HEK293 (cell line): ENCODE results near the gene TUBB3.
"Not testable (repeated sequence)": the region's sequence is repeated elsewhere in the genome, so short reads cannot be mapped to it uniquely, and the experiment has no call there.

Experiments used
- CTCF ChIA-PET: fragments of 350-600 bp; formaldehyde crosslinking; extraction: SDS; loops from one replicate; lab custom pipeline; 2021; ENCODE audit warnings: antibody characterized with exemption; lab: Yijun Ruan, JAX
- POLR2A ChIA-PET: fragments of 300-600 bp; formaldehyde crosslinking; extraction: SDS; loops from one replicate; lab custom pipeline; 2020; ENCODE audit warnings: antibody characterized with exemption, inconsistent platforms; lab: Yijun Ruan, JAX
- H3K27ac ChIP-seq: fragments of 200-500 bp; sonication (Bioruptor generic); 2 replicates; pipeline ENCODE4 v1.5.1; 2014; ENCODE audit warnings: low read depth, low read length, control low read depth, inconsistent platforms; ENCODE audit errors: extremely low read depth
- H3K36me3 ChIP-seq, 2 experiments: fragments of 200-500 bp in 1 of 2; sonication (Bioruptor generic) in 1 of 2; 1 replicate in 1 of 2; 2 replicates in 1 of 2; pipeline ENCODE4 v1.5.1; 2014 to 2017; ENCODE audit warnings: inconsistent platforms in 2 of 2, low read length in 2 of 2; ENCODE audit not compliant: control insufficient read depth in 2 of 2, insufficient read depth in 1 of 2
- H3K4me1 ChIP-seq: fragments of 200-500 bp; sonication (Bioruptor generic); 2 replicates; pipeline ENCODE4 v1.5.1; 2014; ENCODE audit warnings: mild to moderate bottlenecking, low read length, inconsistent platforms; ENCODE audit not compliant: control insufficient read depth, insufficient read depth
- H3K4me3 ChIP-seq: 2 replicates; pipeline ENCODE4 v1.5.1; 2011; ENCODE audit warnings: low read depth, mild to moderate bottlenecking, control low read depth, low read length, moderate library complexity
- H3K9me3 ChIP-seq: fragments of 200-500 bp; sonication (Bioruptor generic); 2 replicates; pipeline ENCODE4 v1.5.1; 2014; ENCODE audit warnings: low read depth, low read length, inconsistent platforms; ENCODE audit not compliant: control insufficient read depth, insufficient read depth
- HOXA7 ChIP-seq: sonication (generic); formaldehyde crosslinking; IDR thresholded peaks from 2 replicates; pipeline ENCODE4 v1.8.1; 2022; ENCODE audit warnings: missing genetic modification reagents, borderline replicate concordance
- IKZF3 ChIP-seq: fragments of 450-650 bp; IDR thresholded peaks from 2 replicates; pipeline ENCODE4 v1.5.0; 2018; ENCODE audit warnings: missing biosample characterization, mild to moderate bottlenecking, missing genetic modification characterization, moderate library complexity
- KLF8 ChIP-seq: fragments of 450-650 bp; formaldehyde crosslinking; IDR thresholded peaks from 2 replicates; pipeline ENCODE4 v1.5.1; 2016; ENCODE audit warnings: missing biosample characterization, missing genetic modification characterization
- MYNN ChIP-seq: fragments of 450-650 bp; formaldehyde crosslinking; IDR thresholded peaks from 2 replicates; pipeline ENCODE4 v1.5.1; 2016; ENCODE audit warnings: missing biosample characterization, missing genetic modification characterization, borderline replicate concordance
- OVOL3 ChIP-seq: fragments of 450-650 bp; formaldehyde crosslinking; IDR thresholded peaks from 2 replicates; pipeline ENCODE4 v1.5.1; 2016; ENCODE audit warnings: missing biosample characterization, missing genetic modification characterization
- SALL2 ChIP-seq: fragments of 450-650 bp; formaldehyde crosslinking; IDR thresholded peaks from 2 replicates; pipeline ENCODE4 v1.5.0; 2017; ENCODE audit warnings: missing biosample characterization, mild to moderate bottlenecking, missing genetic modification characterization, borderline replicate concordance
- ZFP37 ChIP-seq: fragments of 450-650 bp; formaldehyde crosslinking; IDR thresholded peaks from 2 replicates; pipeline ENCODE4 v1.5.1; 2016; ENCODE audit warnings: missing biosample characterization, missing genetic modification characterization
- ZNF341 ChIP-seq: fragments of 450-650 bp; formaldehyde crosslinking; IDR thresholded peaks from 2 replicates; pipeline ENCODE4; 2016; ENCODE audit warnings: low read depth, missing biosample characterization, missing genetic modification characterization
- ZNF544 ChIP-seq: fragments of 450-650 bp; formaldehyde crosslinking; IDR thresholded peaks from 2 replicates; pipeline ENCODE4 v1.5.0; 2017; ENCODE audit warnings: missing biosample characterization, missing genetic modification characterization
- ZNF548 ChIP-seq: fragments of 450-650 bp; formaldehyde crosslinking; IDR thresholded peaks from 2 replicates; pipeline ENCODE4 v1.5.1; 2016; ENCODE audit warnings: missing biosample characterization, missing genetic modification characterization
- ZNF549 ChIP-seq: fragments of 450-650 bp; IDR thresholded peaks from 2 replicates; pipeline ENCODE4 v1.5.1; 2018; ENCODE audit warnings: missing biosample characterization, missing genetic modification characterization, mild to moderate bottlenecking, inconsistent platforms, moderate library complexity
- ZNF600 ChIP-seq: fragments of 450-650 bp; formaldehyde crosslinking; IDR thresholded peaks from 2 replicates; pipeline ENCODE4 v1.5.1; 2016; ENCODE audit warnings: missing biosample characterization, missing genetic modification characterization
- ZNF777 ChIP-seq: fragments of 450-650 bp; formaldehyde crosslinking; IDR thresholded peaks from 2 replicates; pipeline ENCODE4 v1.5.1; 2017; ENCODE audit warnings: missing biosample characterization, missing genetic modification characterization, borderline replicate concordance
- ZNF837 ChIP-seq: fragments of 450-650 bp; formaldehyde crosslinking; IDR thresholded peaks from 2 replicates; pipeline ENCODE4 v1.5.1; 2016; ENCODE audit warnings: missing biosample characterization, missing genetic modification characterization
- TF ChIP-seq, protein P1 (sequence below): fragments of 450-650 bp; formaldehyde crosslinking; IDR thresholded peaks from 2 replicates; pipeline ENCODE4 v1.5.1; 2016; ENCODE audit warnings: missing biosample characterization, missing genetic modification characterization, low read depth
- TF ChIP-seq, protein P2 (sequence below): fragments of 450-650 bp; formaldehyde crosslinking; IDR thresholded peaks from 2 replicates; pipeline ENCODE4 v1.5.1; 2016; ENCODE audit warnings: missing biosample characterization, missing genetic modification characterization
- TF ChIP-seq, protein P3 (sequence below): fragments of 450-650 bp; formaldehyde crosslinking; IDR thresholded peaks from 2 replicates; pipeline ENCODE4 v1.5.1; 2016; ENCODE audit warnings: missing biosample characterization, missing genetic modification characterization, low read depth
- TF ChIP-seq, protein P4 (sequence below): fragments of 450-650 bp; formaldehyde crosslinking; IDR thresholded peaks from 2 replicates; pipeline ENCODE4 v1.5.1; 2016; ENCODE audit warnings: missing biosample characterization, missing genetic modification characterization
- TF ChIP-seq, protein P5 (sequence below): fragments of 450-650 bp; formaldehyde crosslinking; IDR thresholded peaks from 2 replicates; pipeline ENCODE4 v1.5.1; 2016; ENCODE audit warnings: missing biosample characterization, missing genetic modification characterization
- TF ChIP-seq, protein P6 (sequence below): IDR thresholded peaks from 2 replicates; pipeline ENCODE4 v1.6.1; 2011; ENCODE audit warnings: mild to moderate bottlenecking, low read depth, low read length, borderline replicate concordance

TUBB3 gene

DNA sequence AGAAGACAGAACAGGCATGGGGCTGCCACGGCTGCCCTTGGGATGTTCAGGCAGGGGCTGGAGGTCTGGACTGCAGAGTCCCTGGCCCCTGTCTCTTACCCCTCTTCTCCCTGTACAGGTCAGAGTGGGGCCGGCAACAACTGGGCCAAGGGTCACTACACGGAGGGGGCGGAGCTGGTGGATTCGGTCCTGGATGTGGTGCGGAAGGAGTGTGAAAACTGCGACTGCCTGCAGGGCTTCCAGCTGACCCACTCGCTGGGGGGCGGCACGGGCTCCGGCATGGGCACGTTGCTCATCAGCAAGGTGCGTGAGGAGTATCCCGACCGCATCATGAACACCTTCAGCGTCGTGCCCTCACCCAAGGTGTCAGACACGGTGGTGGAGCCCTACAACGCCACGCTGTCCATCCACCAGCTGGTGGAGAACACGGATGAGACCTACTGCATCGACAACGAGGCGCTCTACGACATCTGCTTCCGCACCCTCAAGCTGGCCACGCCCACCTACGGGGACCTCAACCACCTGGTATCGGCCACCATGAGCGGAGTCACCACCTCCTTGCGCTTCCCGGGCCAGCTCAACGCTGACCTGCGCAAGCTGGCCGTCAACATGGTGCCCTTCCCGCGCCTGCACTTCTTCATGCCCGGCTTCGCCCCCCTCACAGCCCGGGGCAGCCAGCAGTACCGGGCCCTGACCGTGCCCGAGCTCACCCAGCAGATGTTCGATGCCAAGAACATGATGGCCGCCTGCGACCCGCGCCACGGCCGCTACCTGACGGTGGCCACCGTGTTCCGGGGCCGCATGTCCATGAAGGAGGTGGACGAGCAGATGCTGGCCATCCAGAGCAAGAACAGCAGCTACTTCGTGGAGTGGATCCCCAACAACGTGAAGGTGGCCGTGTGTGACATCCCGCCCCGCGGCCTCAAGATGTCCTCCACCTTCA is 11.7 kb downstream of the TUBB3 start:
- H3K4me1 ChIP-seq = no peaks in the 10 kb centered on the region
- ChIA-PET POLR2A (no interaction called here), CTCF (no interaction called here)
- no peak overlapping the region for H3K4me3 ChIP-seq
- H3K27ac ChIP-seq = no peak overlapping the region
- peaks cover 0 to 5% of the 10 kb centered on the region in 2 experiments; a peak in 1 of 3 replicates for H3K36me3 ChIP-seq
- TF ChIP-seq ZNF837 (tag by site-specific recombination) (no peak), KLF8 (no peak), ZNF600 (tag by site-specific recombination) (no peak)
- TF ChIP-seq, all 188 proteins: peak for 0
- H3K9me3 ChIP-seq = no peaks in the 10 kb centered on the region

DNA sequence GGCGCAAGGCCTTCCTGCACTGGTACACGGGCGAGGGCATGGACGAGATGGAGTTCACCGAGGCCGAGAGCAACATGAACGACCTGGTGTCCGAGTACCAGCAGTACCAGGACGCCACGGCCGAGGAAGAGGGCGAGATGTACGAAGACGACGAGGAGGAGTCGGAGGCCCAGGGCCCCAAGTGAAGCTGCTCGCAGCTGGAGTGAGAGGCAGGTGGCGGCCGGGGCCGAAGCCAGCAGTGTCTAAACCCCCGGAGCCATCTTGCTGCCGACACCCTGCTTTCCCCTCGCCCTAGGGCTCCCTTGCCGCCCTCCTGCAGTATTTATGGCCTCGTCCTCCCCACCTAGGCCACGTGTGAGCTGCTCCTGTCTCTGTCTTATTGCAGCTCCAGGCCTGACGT is 12.5 kb downstream of the TUBB3 start:
- H3K36me3 ChIP-seq = not testable (repeated sequence)

DNA sequence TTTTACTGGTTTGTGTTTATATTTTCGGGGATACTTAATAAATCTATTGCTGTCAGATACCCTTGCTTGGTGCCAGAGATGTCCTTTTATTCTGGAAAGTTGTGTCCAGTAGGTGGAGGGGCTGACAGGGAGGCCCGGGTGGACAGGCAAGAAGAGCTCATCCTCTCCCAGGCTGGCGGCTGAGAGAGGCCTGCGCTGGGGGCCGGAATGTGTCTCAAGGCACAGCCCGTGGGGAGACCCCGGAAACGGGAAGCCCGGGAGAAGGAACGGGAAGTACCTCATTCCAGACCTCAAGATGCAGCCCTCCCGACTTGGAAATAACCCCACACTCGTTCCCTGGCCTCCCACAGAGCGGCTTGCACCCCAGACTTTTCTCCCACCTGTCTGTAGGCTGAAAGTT is 12.9 kb downstream of the TUBB3 start:
- Histone ChIP-seq H3K27ac (no peak overlapping the region), H3K36me3 (peaks cover 0 to 5% of the 10 kb centered on the region in 2 experiments; a peak in 1 of 3 replicates), H3K9me3 (no peaks in the 10 kb centered on the region), H3K4me3 (no peak overlapping the region), H3K4me1 (no peaks in the 10 kb centered on the region)
- POLR2A ChIA-PET = no interaction called here
- CTCF ChIA-PET = no interaction called here
- TF ChIP-seq ZNF341 (tag by site-specific recombination) (no peak), ZNF548 (tag by site-specific recombination) (no peak), MYNN (tag by site-specific recombination) (no peak), HOXA7 (no peak), SALL2 (tag by site-specific recombination) (no peak), ZNF549 (tag by site-specific recombination) (no peak), ZNF544 (tag by site-specific recombination) (no peak), ZNF777 (tag by site-specific recombination) (no peak), ZFP37 (tag by site-specific recombination) (no peak), IKZF3 (tag by site-specific recombination) (no peak), OVOL3 (tag by site-specific recombination) (no peak)
- TF ChIP-seq, protein P1, sequence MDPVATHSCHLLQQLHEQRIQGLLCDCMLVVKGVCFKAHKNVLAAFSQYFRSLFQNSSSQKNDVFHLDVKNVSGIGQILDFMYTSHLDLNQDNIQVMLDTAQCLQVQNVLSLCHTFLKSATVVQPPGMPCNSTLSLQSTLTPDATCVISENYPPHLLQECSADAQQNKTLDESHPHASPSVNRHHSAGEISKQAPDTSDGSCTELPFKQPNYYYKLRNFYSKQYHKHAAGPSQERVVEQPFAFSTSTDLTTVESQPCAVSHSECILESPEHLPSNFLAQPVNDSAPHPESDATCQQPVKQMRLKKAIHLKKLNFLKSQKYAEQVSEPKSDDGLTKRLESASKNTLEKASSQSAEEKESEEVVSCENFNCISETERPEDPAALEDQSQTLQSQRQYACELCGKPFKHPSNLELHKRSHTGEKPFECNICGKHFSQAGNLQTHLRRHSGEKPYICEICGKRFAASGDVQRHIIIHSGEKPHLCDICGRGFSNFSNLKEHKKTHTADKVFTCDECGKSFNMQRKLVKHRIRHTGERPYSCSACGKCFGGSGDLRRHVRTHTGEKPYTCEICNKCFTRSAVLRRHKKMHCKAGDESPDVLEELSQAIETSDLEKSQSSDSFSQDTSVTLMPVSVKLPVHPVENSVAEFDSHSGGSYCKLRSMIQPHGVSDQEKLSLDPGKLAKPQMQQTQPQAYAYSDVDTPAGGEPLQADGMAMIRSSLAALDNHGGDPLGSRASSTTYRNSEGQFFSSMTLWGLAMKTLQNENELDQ (tag by site-specific recombination) = no peak
- TF ChIP-seq, protein P2, sequence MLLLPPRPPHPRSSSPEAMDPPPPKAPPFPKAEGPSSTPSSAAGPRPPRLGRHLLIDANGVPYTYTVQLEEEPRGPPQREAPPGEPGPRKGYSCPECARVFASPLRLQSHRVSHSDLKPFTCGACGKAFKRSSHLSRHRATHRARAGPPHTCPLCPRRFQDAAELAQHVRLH (tag by site-specific recombination) = no peak
- TF ChIP-seq, protein P3, sequence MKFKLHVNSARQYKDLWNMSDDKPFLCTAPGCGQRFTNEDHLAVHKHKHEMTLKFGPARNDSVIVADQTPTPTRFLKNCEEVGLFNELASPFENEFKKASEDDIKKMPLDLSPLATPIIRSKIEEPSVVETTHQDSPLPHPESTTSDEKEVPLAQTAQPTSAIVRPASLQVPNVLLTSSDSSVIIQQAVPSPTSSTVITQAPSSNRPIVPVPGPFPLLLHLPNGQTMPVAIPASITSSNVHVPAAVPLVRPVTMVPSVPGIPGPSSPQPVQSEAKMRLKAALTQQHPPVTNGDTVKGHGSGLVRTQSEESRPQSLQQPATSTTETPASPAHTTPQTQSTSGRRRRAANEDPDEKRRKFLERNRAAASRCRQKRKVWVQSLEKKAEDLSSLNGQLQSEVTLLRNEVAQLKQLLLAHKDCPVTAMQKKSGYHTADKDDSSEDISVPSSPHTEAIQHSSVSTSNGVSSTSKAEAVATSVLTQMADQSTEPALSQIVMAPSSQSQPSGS (tag by site-specific recombination) = no peak
- TF ChIP-seq, protein P4, sequence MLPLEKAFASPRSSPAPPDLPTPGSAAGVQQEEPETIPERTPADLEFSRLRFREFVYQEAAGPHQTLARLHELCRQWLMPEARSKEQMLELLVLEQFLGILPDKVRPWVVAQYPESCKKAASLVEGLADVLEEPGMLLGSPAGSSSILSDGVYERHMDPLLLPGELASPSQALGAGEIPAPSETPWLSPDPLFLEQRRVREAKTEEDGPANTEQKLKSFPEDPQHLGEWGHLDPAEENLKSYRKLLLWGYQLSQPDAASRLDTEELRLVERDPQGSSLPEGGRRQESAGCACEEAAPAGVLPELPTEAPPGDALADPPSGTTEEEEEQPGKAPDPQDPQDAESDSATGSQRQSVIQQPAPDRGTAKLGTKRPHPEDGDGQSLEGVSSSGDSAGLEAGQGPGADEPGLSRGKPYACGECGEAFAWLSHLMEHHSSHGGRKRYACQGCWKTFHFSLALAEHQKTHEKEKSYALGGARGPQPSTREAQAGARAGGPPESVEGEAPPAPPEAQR (tag by site-specific recombination) = no peak
- TF ChIP-seq, protein P5, sequence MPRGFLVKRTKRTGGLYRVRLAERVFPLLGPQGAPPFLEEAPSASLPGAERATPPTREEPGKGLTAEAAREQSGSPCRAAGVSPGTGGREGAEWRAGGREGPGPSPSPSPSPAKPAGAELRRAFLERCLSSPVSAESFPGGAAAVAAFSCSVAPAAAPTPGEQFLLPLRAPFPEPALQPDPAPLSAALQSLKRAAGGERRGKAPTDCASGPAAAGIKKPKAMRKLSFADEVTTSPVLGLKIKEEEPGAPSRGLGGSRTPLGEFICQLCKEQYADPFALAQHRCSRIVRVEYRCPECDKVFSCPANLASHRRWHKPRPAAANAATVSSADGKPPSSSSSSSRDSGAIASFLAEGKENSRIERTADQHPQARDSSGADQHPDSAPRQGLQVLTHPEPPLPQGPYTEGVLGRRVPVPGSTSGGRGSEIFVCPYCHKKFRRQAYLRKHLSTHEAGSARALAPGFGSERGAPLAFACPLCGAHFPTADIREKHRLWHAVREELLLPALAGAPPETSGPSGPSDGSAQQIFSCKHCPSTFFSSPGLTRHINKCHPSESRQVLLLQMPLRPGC = no peak
- TF ChIP-seq, protein P6, sequence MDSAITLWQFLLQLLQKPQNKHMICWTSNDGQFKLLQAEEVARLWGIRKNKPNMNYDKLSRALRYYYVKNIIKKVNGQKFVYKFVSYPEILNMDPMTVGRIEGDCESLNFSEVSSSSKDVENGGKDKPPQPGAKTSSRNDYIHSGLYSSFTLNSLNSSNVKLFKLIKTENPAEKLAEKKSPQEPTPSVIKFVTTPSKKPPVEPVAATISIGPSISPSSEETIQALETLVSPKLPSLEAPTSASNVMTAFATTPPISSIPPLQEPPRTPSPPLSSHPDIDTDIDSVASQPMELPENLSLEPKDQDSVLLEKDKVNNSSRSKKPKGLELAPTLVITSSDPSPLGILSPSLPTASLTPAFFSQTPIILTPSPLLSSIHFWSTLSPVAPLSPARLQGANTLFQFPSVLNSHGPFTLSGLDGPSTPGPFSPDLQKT = no peak

More for the DNA sequence above, 12.5 kb downstream of the TUBB3 start:
- H3K4me1 ChIP-seq, H3K4me3 ChIP-seq, H3K9me3 ChIP-seq, H3K27ac ChIP-seq, CTCF ChIA-PET, POLR2A ChIA-PET: not testable (repeated sequence)
